K562 (cell line): ENCODE results near the gene ZMYM2. TPM values are rescaled to one million over a fixed set of nuclear protein-coding genes. Genes with fewer than 3 reads are reported as not detected.

Experiments
- ATAC-seq: fragments of 200-7000 bp; cut with Tn5 transposase; 3 replicates; pipeline ENCODE4 v1.9.1; 2020; ENCODE audit warnings: moderate library complexity
- BruUV-seq: library from RNA; stranded (reverse); fragments of 400-500 nt; replicated peaks from 2 replicates; lab custom pipeline; 2021; lab: Mats Ljungman, UMichigan
- CTCF ChIA-PET: fragments of 300-600 bp; formaldehyde crosslinking; extraction: SDS; loops from one replicate; lab custom pipeline; 2021; ENCODE audit warnings: low intra/inter-chr PET ratio; lab: Yijun Ruan, JAX
- POLR2A ChIA-PET: fragments of 300-600, 350-650 bp; sonication (Branson Sonifier 250); formaldehyde crosslinking; extraction: SDS; loops from one replicate; lab custom pipeline; 2021; ENCODE audit warnings: antibody characterized with exemption, inconsistent platforms; lab: Yijun Ruan, JAX
- DNase-seq, 4 experiments: peaks; one replicate each; pipeline versions ENCODE4 v3.0.0 to v3.0.0-alpha.2; 2011 to 2018; ENCODE audit warnings: low spot score in 3 of 4, mixed read lengths in 3 of 4; ENCODE audit errors: extremely low read depth in 1 of 4
- FAIRE-seq: peaks from 2 replicates; lab custom pipeline; 2011; peaks lifted over from hg19 to GRCh38; lab: Jason Lieb, UNC
- H2AFZ ChIP-seq: 2 replicates; pipeline ENCODE4 v1.6.0; 2011; ENCODE audit warnings: low read depth, low read length, control low read depth, inconsistent platforms
- H3K27ac ChIP-seq: fragments of 200-600 bp; 3 replicates; pipeline ENCODE4 v1.8.0; 2011; ENCODE audit warnings: low read depth, mild to moderate bottlenecking, control low read depth, inconsistent platforms, low read length, moderate library complexity, mixed read lengths; ENCODE audit errors: extremely low read depth
- H3K27me3 ChIP-seq, 2 experiments: fragments of 300-600 bp in 1 of 2; 2 replicates in 1 of 2; 3 replicates in 1 of 2; pipeline versions ENCODE4 v1.6.0 to v1.8.0; 2011; ENCODE audit warnings: inconsistent platforms in 2 of 2, low read length in 2 of 2, mild to moderate bottlenecking in 1 of 2, mixed read lengths in 1 of 2, moderate library complexity in 1 of 2; ENCODE audit not compliant: control insufficient read depth in 2 of 2, insufficient read depth in 2 of 2
- H3K36me3 ChIP-seq: fragments of 300-600 bp; 3 replicates; pipeline ENCODE4 v1.8.0; 2011; ENCODE audit warnings: mild to moderate bottlenecking, low read length, inconsistent platforms; ENCODE audit not compliant: control insufficient read depth, insufficient read depth
- H3K4me1 ChIP-seq, 2 experiments: fragments of 200-600 bp in 1 of 2; replicated peaks in 1 of 2; 2 replicates in 1 of 2; 3 replicates in 1 of 2; pipeline versions ENCODE4 v1.5.1 to v1.8.0; 2011; ENCODE audit warnings: inconsistent platforms in 2 of 2, low read length in 2 of 2, mild to moderate bottlenecking in 1 of 2, mixed read lengths in 1 of 2, moderate library complexity in 1 of 2; ENCODE audit not compliant: control insufficient read depth in 2 of 2, insufficient read depth in 2 of 2
- H3K4me2 ChIP-seq: 2 replicates; pipeline ENCODE4 v1.6.1; 2011; ENCODE audit warnings: low read length, control low read depth, inconsistent platforms, mixed read lengths; ENCODE audit not compliant: insufficient read depth
- H3K4me3 ChIP-seq: fragments of 200-600 bp; sonication (generic), shearing (Covaris generic); 2 replicates; pipeline ENCODE4 v1.5.1; 2016; ENCODE audit warnings: control low read depth, inconsistent platforms
- H3K79me2 ChIP-seq: fragments of 200-600 bp; 3 replicates; pipeline ENCODE4 v1.8.0; 2011; ENCODE audit warnings: low read length, inconsistent platforms; ENCODE audit not compliant: control insufficient read depth, insufficient read depth
- H3K9ac ChIP-seq, 2 experiments: 2 replicates each; pipeline versions ENCODE4 v1.6.0 to v1.6.1; 2011; ENCODE audit warnings: low read depth in 2 of 2, low read length in 2 of 2, control low read depth in 1 of 2, inconsistent platforms in 1 of 2, mild to moderate bottlenecking in 1 of 2, mixed read lengths in 1 of 2; ENCODE audit not compliant: insufficient read depth in 1 of 2
- H3K9me1 ChIP-seq: one replicate; pipeline ENCODE4 v1.6.0; 2011; ENCODE audit warnings: inconsistent platforms, mild to moderate bottlenecking, low read length, moderate library complexity; ENCODE audit not compliant: control insufficient read depth, insufficient read depth
- H3K9me3 ChIP-seq: replicated peaks from 2 replicates; pipeline ENCODE4 v1.5.1; 2011; ENCODE audit warnings: low read depth, low read length, inconsistent platforms; ENCODE audit not compliant: control insufficient read depth, insufficient read depth
- H4K20me1 ChIP-seq: replicated peaks from 2 replicates; pipeline ENCODE4 v1.6.1; 2011; ENCODE audit warnings: low read length, inconsistent platforms, mixed read lengths; ENCODE audit not compliant: control insufficient read depth, insufficient read depth
- BMI1 ChIP-seq: fragments of 150-350 bp; IDR thresholded peaks from 2 replicates; pipeline ENCODE4 v1.6.1; 2014; ENCODE audit warnings: low read length
- CC2D1A ChIP-seq: fragments of 450-650 bp; IDR thresholded peaks from 2 replicates; pipeline ENCODE4 v1.6.1; 2017; ENCODE audit warnings: mild to moderate bottlenecking
- KAT8 ChIP-seq: fragments of 450-650 bp; IDR thresholded peaks from 2 replicates; pipeline ENCODE4 v1.6.1; 2016; ENCODE audit warnings: low read depth, mild to moderate bottlenecking
- NFIC ChIP-seq: fragments of 450-650 bp; IDR thresholded peaks from 2 replicates; pipeline ENCODE4 v1.6.1; 2017; ENCODE audit warnings: mild to moderate bottlenecking, inconsistent platforms
- PTRF ChIP-seq: fragments of 450-650 bp; IDR thresholded peaks from 2 replicates; pipeline ENCODE4 v1.6.1; 2016; ENCODE audit warnings: mild to moderate bottlenecking, missing genetic modification characterization, missing compliant biosample characterization
- SNRNP70 ChIP-seq: fragments of 200-400 bp; formaldehyde crosslinking; optimal IDR thresholded peaks from 2 replicates; pipeline ENCODE3; 2017; ENCODE audit warnings: low read depth, low read length
- SRSF7 ChIP-seq: fragments of 200-400 bp; formaldehyde crosslinking; optimal IDR thresholded peaks from 2 replicates; pipeline ENCODE3; 2017; ENCODE audit warnings: mild to moderate bottlenecking, low read depth, low read length
- STAG1 ChIP-seq: sonication (generic); formaldehyde crosslinking; IDR thresholded peaks from 2 replicates; pipeline ENCODE4 v1.5.0; 2020; ENCODE audit warnings: missing genetic modification reagents, borderline replicate concordance
- U2AF1 ChIP-seq: fragments of 200-400 bp; formaldehyde crosslinking; optimal IDR thresholded peaks from 2 replicates; pipeline ENCODE3; 2017; ENCODE audit warnings: mild to moderate bottlenecking, low read depth, low read length, moderate library complexity
- U2AF2 ChIP-seq: fragments of 200-400 bp; formaldehyde crosslinking; optimal IDR thresholded peaks from 2 replicates; pipeline ENCODE3; 2017; ENCODE audit warnings: low read depth, mild to moderate bottlenecking, low read length
- ZKSCAN8 ChIP-seq: fragments of 200-800 bp; sonication (Bioruptor generic); IDR thresholded peaks from 2 replicates; pipeline ENCODE4 v1.6.1; 2016; ENCODE audit warnings: missing genetic modification characterization, missing compliant biosample characterization
- ZNF253 ChIP-seq: fragments of 250-450 bp; sonication (Bioruptor Pico); conservative IDR thresholded peaks from 2 replicates; pipeline ENCODE4 v1.6.1; 2021; ENCODE audit warnings: mild to moderate bottlenecking
- ZNF316 ChIP-seq: fragments of 450-650 bp; IDR thresholded peaks from 2 replicates; pipeline ENCODE4 v1.6.1; 2016
- ZNF589 ChIP-seq: fragments of 200-800 bp; sonication (Bioruptor generic); IDR thresholded peaks from 2 replicates; pipeline ENCODE4 v1.6.1; 2016; ENCODE audit warnings: low read depth, missing genetic modification characterization, missing compliant biosample characterization
- ZNF77 ChIP-seq: fragments of 250-450 bp; sonication (Bioruptor Pico); IDR thresholded peaks from 2 replicates; pipeline ENCODE4 v1.5.0; 2020
- WGBS: fragments of 100-300 bp; shearing (Covaris generic); methylation state at CpG from one replicate; pipeline ENCODE4 v1.1.6; 2016; ENCODE audit warnings: low coverage, mixed read lengths; ENCODE audit not compliant: insufficient coverage; ENCODE audit errors: missing lambda C conversion rate; 5-methylcytosine and 5-hydroxymethylcytosine counted together
- in situ Hi-C: fragments of 300-500 bp; cut with MboI; formaldehyde crosslinking; loops from 4 replicates; pipeline ENCODE4 v1.15.0; 2018; ENCODE audit warnings: inconsistent platforms, mixed read lengths
- intact Hi-C: fragments of 100-400 bp; cut with micrococcal nuclease; formaldehyde crosslinking; loops from 2 replicates; pipeline ENCODE4 v1.14.2; 2022
- polyA plus RNA-seq, 8 experiments: library from polyadenylated mRNA; depleted of rRNA in 4 of 8; stranded (reverse) in 5 of 8; unstranded in 3 of 8; fragments of >200 nt; fragmentation: Nextera tagmentation in 2 of 8; fragmentation: Illumina TruSeq in 1 of 8; extraction: Ambion mirVana in 2 of 8; extraction: Trizol in 1 of 8; gene quantifications; 2 replicates each; pipeline versions ENCODE4 v1.2.1 to v1.2.3, GENCODE V29; 2011 to 2014; ENCODE audit warnings: inconsistent platforms in 1 of 8, missing spikeins in 1 of 8
- total RNA-seq, 7 experiments: library from RNA; depleted of rRNA in 6 of 7; stranded (reverse); fragments of >200 nt in 6 of 7; fragmentation: Illumina TruSeq in 2 of 7; extraction: Trizol in 2 of 7; gene quantifications; 2 replicates each; pipeline versions ENCODE4 v1.2.1 to v1.2.3, GENCODE V29; 2011 to 2021; ENCODE audit warnings: low replicate concordance in 1 of 7
- TF ChIP-seq, protein P1 (sequence below): sonication (generic); formaldehyde crosslinking; IDR thresholded peaks from 2 replicates; pipeline ENCODE4 v1.8.1; 2022; ENCODE audit warnings: missing genetic modification reagents

The ZMYM2 gene
- total and polyA plus RNA-seq, 9 of the 15 experiments (the other 6 are each of a cell fraction or from before 2014, with no cell fraction given) = 5.0 to 48.8 (median 26.8) TPM

DNA sequence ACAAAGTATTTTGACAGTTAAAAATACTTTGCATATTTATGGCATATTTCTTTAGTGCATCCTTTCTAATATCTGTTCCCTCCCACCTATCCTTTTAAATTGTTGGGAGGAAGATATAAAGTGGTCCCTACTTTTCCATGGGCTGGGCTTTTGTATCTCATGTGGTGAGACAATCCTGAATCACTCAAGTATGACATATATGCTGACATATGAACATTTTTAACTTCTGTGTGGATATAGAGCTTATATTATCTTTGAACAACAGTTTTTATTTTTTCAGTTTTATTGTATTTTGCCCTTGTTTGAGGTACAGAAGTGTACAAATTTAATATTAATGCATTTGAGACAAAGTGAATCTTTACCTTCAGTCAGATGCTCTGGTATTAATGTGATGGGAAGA is 3.4 kb downstream of the ZMYM2 start:
- no peak overlapping the region for H3K4me3 ChIP-seq
- ChIA-PET CTCF (no interaction called here), POLR2A (no interaction called here)
- H3K79me2 ChIP-seq = peaks cover 54% of the 10 kb centered on the region
- H3K27ac ChIP-seq = no peak overlapping the region
- FAIRE-seq (no peak), ATAC-seq (no peak), DNase-seq (no peak)
- intact Hi-C loops = loop anchor here (5.0 kb wide), 1 partner anchor 100 kb away; the partner anchor contains the start of gene ZMYM5
- H3K27me3 ChIP-seq = no peaks in the 10 kb centered on the region
- no peak overlapping the region for H2AFZ ChIP-seq
- no TSS peak for BruUV-seq
- H3K9me3 ChIP-seq = no peaks in the 10 kb centered on the region
- H3K9ac ChIP-seq = no peak overlapping the region
- TF ChIP-seq ZNF77 (no peak), ZNF253 (CRISPR knock-in tag) (no peak), NFIC (no peak), SRSF7 (no peak), ZNF316 (peak; percentile 49; the same call in 1 of the 2 replicates), BMI1 (no peak)
- H3K4me2 ChIP-seq = no peak overlapping the region
- no peaks in the 10 kb centered on the region for H3K9me1 ChIP-seq
- in situ Hi-C loops = no loop called here
- H3K36me3 ChIP-seq = peaks cover 29% of the 10 kb centered on the region
- no peaks in the 10 kb centered on the region; the same call in 1 of the 2 replicates for H4K20me1 ChIP-seq
- peaks cover 0 to 14% of the 10 kb centered on the region in 2 experiments; a peak in 2 of 5 replicates for H3K4me1 ChIP-seq

DNA sequence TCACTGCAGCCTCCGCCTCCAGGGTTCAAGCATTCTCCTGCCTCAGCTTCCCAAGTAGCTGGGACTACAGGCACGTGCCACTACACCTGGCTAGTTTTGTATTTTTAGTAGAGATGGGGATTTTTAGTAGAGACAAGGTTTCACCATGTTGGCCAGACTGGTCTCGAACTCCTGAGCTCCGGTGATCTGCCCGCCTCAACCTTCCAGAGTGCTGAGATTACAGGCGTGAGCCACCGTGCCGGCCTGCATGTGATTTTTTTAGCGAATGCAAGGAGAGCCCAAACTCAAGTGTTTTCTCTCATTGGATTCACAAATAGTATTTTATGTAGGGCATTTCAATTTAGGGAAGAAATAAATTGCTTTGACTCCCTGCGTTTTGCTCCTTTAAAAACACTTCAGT is 4.4 kb downstream of the ZMYM2 start:
- no peak for ATAC-seq
- Histone ChIP-seq H3K9me3 (no peaks in the 10 kb centered on the region), H3K27ac (no peak overlapping the region), H3K79me2 (peaks cover 64% of the 10 kb centered on the region), H3K4me3 (no peak overlapping the region), H3K36me3 (peaks cover 37% of the 10 kb centered on the region), H2AFZ (no peak overlapping the region), H3K9ac (no peak overlapping the region), H3K9me1 (no peaks in the 10 kb centered on the region), H3K4me1 (peaks cover 0 to 8% of the 10 kb centered on the region in 2 experiments; a peak in 2 of 5 replicates), H4K20me1 (no peaks in the 10 kb centered on the region; the same call in 1 of the 2 replicates), H3K27me3 (no peaks in the 10 kb centered on the region), H3K4me2 (no peak overlapping the region)
- DNase-seq = no peak
- no TSS peak for BruUV-seq
- 95% methylated on average over 5 of the region's 10 CpGs for WGBS
- intact Hi-C loops = loop anchor here (5.0 kb wide), 1 partner anchor 101 kb away; the partner anchor contains the start of gene ZMYM5
- TF ChIP-seq SNRNP70 (no peak), ZKSCAN8 (CRISPR knock-in tag) (no peak), KAT8 (no peak), CC2D1A (no peak), U2AF1 (no peak), U2AF2 (no peak), PTRF (no peak), ZNF589 (CRISPR knock-in tag) (no peak), STAG1 (CRISPR knock-in tag) (no peak)
- TF ChIP-seq, protein P1, sequence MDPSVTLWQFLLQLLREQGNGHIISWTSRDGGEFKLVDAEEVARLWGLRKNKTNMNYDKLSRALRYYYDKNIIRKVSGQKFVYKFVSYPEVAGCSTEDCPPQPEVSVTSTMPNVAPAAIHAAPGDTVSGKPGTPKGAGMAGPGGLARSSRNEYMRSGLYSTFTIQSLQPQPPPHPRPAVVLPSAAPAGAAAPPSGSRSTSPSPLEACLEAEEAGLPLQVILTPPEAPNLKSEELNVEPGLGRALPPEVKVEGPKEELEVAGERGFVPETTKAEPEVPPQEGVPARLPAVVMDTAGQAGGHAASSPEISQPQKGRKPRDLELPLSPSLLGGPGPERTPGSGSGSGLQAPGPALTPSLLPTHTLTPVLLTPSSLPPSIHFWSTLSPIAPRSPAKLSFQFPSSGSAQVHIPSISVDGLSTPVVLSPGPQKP (CRISPR knock-in tag) = no peak
- POLR2A ChIA-PET = no interaction called here
- CTCF ChIA-PET = interaction anchor here (0.7 kb wide), 1 partner anchor 100 kb away, joined by 4 read pairs; no protein-coding TSS in a partner anchor
- in situ Hi-C loops = no loop called here
- FAIRE-seq = no peak
